Measurements from ENCODE around the gene ELL. TPM values are rescaled to one million over a fixed set of nuclear protein-coding genes. Genes with fewer than 3 reads are reported as not detected.

ELL gene
- total and polyA plus RNA-seq, 10 donors, result 4.5 to 44.8 (median 29.2) TPM

DNA sequence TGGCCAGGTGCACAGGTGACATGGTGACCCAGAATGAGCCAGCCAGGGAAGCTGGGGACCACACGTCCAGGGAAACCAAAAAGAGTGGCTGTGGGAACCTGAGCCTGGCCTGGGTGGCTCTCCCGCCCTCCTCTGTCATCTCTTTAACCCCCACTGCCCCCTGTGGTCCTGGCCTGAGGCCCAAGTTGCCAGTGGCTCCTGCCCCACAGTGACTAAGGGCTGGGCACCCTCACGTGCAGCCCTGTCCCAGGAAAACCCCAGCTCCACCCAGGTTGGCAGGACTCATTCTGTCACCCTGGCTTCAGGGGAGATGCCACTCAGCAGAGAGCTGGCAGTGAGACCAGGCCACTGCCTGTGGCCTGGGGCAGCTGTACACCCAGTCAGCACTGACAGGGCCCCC, 53.4 kb downstream of the ELL start:
- H3K27me3 ChIP-seq (replicated peaks in 1 of 7), result no peaks in the 10 kb centered on the region
- H3K4me1 ChIP-seq, result peaks cover 4 to 91% (median 36%) of the 10 kb centered on the region in 6 donors
- intact Hi-C loops (cut with DNase I; ENCODE audit: low total_unique reads), result loop anchor here (10.0 kb wide), 2 partner anchors 106 to 376 kb away; partner anchors contain the start of gene UBA52
- peaks cover 0 to 73% (median 41%) of the 10 kb centered on the region in 6 donors for H3K36me3 ChIP-seq
- H3K9me3 ChIP-seq, result no peaks in the 10 kb centered on the region
- H3K27ac ChIP-seq, result peak overlapping the region in 2 of 8 donors; percentile 14 to 63
- 73 to 87% (median 78%) methylated on average over 2 to 3 of the region's 3 CpGs for WGBS, 5 donors
- TF ChIP-seq POLR2AphosphoS5 (IDR thresholded peaks at IDR 0.05), result no peak
- no peak overlapping the region for H3K4me3 ChIP-seq
- peak; percentile 72 for DNase-seq

GRCh38 chr19:18467978-18468377, 53.9 kb downstream of the ELL start:
- no peak for DNase-seq
- intact Hi-C loops (cut with DNase I; ENCODE audit: low total_unique reads), result loop anchor here (10.0 kb wide), 2 partner anchors 107 to 377 kb away; partner anchors contain the start of gene UBA52
- no peaks in the 10 kb centered on the region for H3K9me3 ChIP-seq
- no peaks in the 10 kb centered on the region for H3K27me3 ChIP-seq (replicated peaks in 1 of 7)
- peaks cover 0 to 76% (median 41%) of the 10 kb centered on the region in 6 donors for H3K36me3 ChIP-seq
- peaks cover 4 to 87% (median 34%) of the 10 kb centered on the region in 6 donors for H3K4me1 ChIP-seq
- H3K27ac ChIP-seq, result no peak overlapping the region
- H3K4me3 ChIP-seq, result no peak overlapping the region
- TF ChIP-seq POLR2A (IDR thresholded peaks at IDR 0.05), result no peak
- TF ChIP-seq CTCF (IDR thresholded peaks at IDR 0.05 in 8 of 11, conservative IDR thresholded peaks at IDR 0.05 in 3 of 11), result no peak
- TF ChIP-seq POLR2AphosphoS5 (IDR thresholded peaks at IDR 0.05), result no peak
- 81 to 94% (median 90%) methylated on average over 3 of the region's 3 CpGs for WGBS, 5 donors

DNA sequence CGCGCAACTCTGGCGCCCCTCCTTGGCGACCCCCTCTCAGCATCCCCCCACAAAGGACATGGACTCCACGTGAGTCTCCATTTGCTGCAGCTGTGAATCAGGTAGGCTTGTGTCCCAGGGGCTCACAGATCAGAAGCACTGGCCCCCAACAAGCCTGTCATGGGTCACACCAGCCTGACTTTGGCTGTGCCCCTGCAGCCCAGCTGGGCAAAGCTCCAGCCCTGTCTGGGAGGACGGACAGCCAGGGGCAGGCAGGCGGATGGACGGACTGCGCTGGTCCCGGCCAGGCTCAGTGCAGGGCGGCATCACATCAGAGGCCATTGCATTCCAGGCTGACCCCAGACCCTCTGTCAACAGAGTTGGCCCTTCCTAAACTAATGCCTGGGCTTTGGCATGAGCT, 55.5 kb downstream of the ELL start:
- Histone ChIP-seq H3K4me3 (no peak overlapping the region), H3K36me3 (peaks cover 0 to 74% (median 36%) of the 10 kb centered on the region in 6 donors), H3K4me1 (peaks cover 4 to 87% (median 36%) of the 10 kb centered on the region in 6 donors), H3K27ac (peak overlapping the region in 1 of 8 donors; percentile 27), H3K9me3 (no peaks in the 10 kb centered on the region), H3K27me3 (replicated peaks in 1 of 7) (no peaks in the 10 kb centered on the region)
- no peak for DNase-seq
- intact Hi-C loops (cut with DNase I; ENCODE audit: low total_unique reads), result loop anchor here (10.0 kb wide), 2 partner anchors 108 to 378 kb away; partner anchors contain the start of gene UBA52
- WGBS, 5 donors, result 91 to 97% (median 96%) methylated on average over 7 to 11 of the region's 11 CpGs
- TF ChIP-seq CTCF (IDR thresholded peaks at IDR 0.05 in 8 of 11, conservative IDR thresholded peaks at IDR 0.05 in 3 of 11) (no peak), POLR2AphosphoS5 (IDR thresholded peaks at IDR 0.05) (no peak), POLR2A (IDR thresholded peaks at IDR 0.05) (no peak)

- peaks cover 5 to 87% (median 38%) of the 10 kb centered on the region in 6 donors for H3K4me1 ChIP-seq
- H3K4me3 ChIP-seq, result no peak overlapping the region
- 90 to 93% (median 92%) methylated on average over 6 of the region's 6 CpGs for WGBS, 5 donors
- no peaks in the 10 kb centered on the region for H3K9me3 ChIP-seq
- peaks cover 2 to 74% (median 36%) of the 10 kb centered on the region in 6 donors for H3K36me3 ChIP-seq
- intact Hi-C loops (cut with DNase I; ENCODE audit: low total_unique reads), result loop anchor here (10.0 kb wide), 2 partner anchors 109 to 379 kb away; partner anchors contain the start of gene UBA52
- TF ChIP-seq POLR2A (IDR thresholded peaks at IDR 0.05) (no peak), POLR2AphosphoS5 (IDR thresholded peaks at IDR 0.05) (no peak), CTCF (IDR thresholded peaks at IDR 0.05 in 8 of 11, conservative IDR thresholded peaks at IDR 0.05 in 3 of 11) (no peak)
- H3K27ac ChIP-seq, result peak overlapping the region in 1 of 8 donors; percentile 75
- no peak for DNase-seq
- H3K27me3 ChIP-seq (replicated peaks in 1 of 7), result no peaks in the 10 kb centered on the region
Observed at GRCh38 chr19:18465964-18466339, 55.9 kb downstream of the ELL start.

Data from spleen (tissue), 11 donors.